K562 (cell line): ENCODE results near the gene NFYC. TPM values are rescaled to one million over a fixed set of nuclear protein-coding genes. Genes with fewer than 3 reads are reported as not detected.

Source experiments
- ASH1L ChIP-seq: fragments of 450-650 bp; IDR thresholded peaks from 2 replicates; pipeline ENCODE4 v1.6.1; 2018; ENCODE audit warnings: borderline replicate concordance, mild to moderate bottlenecking, low read depth; ENCODE audit not compliant: partially characterized antibody
- EP300 ChIP-seq: IDR thresholded peaks from 2 replicates; pipeline ENCODE4 v1.6.1; 2012; ENCODE audit warnings: low read length, improper control_type of control experiment
- ETV1 ChIP-seq: fragments of 450-650 bp; conservative IDR thresholded peaks from 2 replicates; pipeline ENCODE4 v1.6.1; 2016; ENCODE audit warnings: missing genetic modification characterization, control low read depth, low read depth, missing compliant biosample characterization
- GABPB2 ChIP-seq: fragments of 250-450 bp; sonication (Bioruptor Pico); conservative IDR thresholded peaks from 2 replicates; pipeline ENCODE4 v1.5.1; 2021; ENCODE audit warnings: mild to moderate bottlenecking
- LARP7 ChIP-seq: fragments of 450-650 bp; IDR thresholded peaks from 2 replicates; pipeline ENCODE4 v1.6.1; 2016
- MCM5 ChIP-seq: fragments of 450-650 bp; IDR thresholded peaks from 2 replicates; pipeline ENCODE4 v1.6.1; 2016; ENCODE audit warnings: low read depth
- MIER1 ChIP-seq: fragments of 450-650 bp; IDR thresholded peaks from 2 replicates; pipeline ENCODE4 v1.6.1; 2016; ENCODE audit warnings: antibody characterized with exemption, mild to moderate bottlenecking, low read depth
- MYC ChIP-seq, 2 experiments: fragments of 250-450 bp in 1 of 2; sonication (Bioruptor Pico) in 1 of 2; IDR thresholded peaks; 2 replicates each; pipeline versions ENCODE4 v1.5.1 to v1.6.1; 2012 to 2021; ENCODE audit warnings: low read depth in 2 of 2, borderline replicate concordance in 1 of 2, improper control_type of control experiment in 1 of 2, low read length in 1 of 2, mild to moderate bottlenecking in 1 of 2, moderate library complexity in 1 of 2
- NR2C2 ChIP-seq, 2 experiments: fragments of 200-800 bp in 1 of 2; sonication (Bioruptor generic) in 1 of 2; sonication (generic) in 1 of 2; formaldehyde crosslinking in 1 of 2; IDR thresholded peaks; 2 replicates each; pipeline versions ENCODE4 v1.6.1 to v1.8.0; 2016 to 2022; ENCODE audit warnings: mild to moderate bottlenecking in 1 of 2, missing compliant biosample characterization in 1 of 2, missing genetic modification characterization in 1 of 2, missing genetic modification reagents in 1 of 2
- SMAD1 ChIP-seq: fragments of 150-350 bp; IDR thresholded peaks from 2 replicates; pipeline ENCODE4 v1.6.1; 2014; ENCODE audit warnings: low read length, low read depth; ENCODE audit not compliant: partially characterized antibody
- SPI1 ChIP-seq: IDR thresholded peaks from 2 replicates; pipeline ENCODE4 v1.6.1; 2011; ENCODE audit warnings: low read depth, low read length, control low read depth, borderline replicate concordance
- TAF7 ChIP-seq: fragments of 450-650 bp; IDR thresholded peaks from 2 replicates; pipeline ENCODE4 v1.6.1; 2016; ENCODE audit warnings: missing genetic modification characterization, missing compliant biosample characterization
- ZBTB7A ChIP-seq: IDR thresholded peaks from 2 replicates; pipeline ENCODE4 v1.6.1; 2011; ENCODE audit warnings: low read depth, mild to moderate bottlenecking, low read length, moderate library complexity, borderline replicate concordance; ENCODE audit not compliant: control insufficient read depth
- ZNF121 ChIP-seq: sonication (generic); formaldehyde crosslinking; conservative IDR thresholded peaks from 2 replicates; pipeline ENCODE4 v1.8.0; 2022; ENCODE audit warnings: missing genetic modification reagents
- ZNF830 ChIP-seq: fragments of 250-450 bp; sonication (Bioruptor Pico); IDR thresholded peaks from 2 replicates; pipeline ENCODE4 v1.5.0; 2021; ENCODE audit warnings: mild to moderate bottlenecking
- polyA plus RNA-seq, 8 experiments: library from polyadenylated mRNA; depleted of rRNA in 4 of 8; stranded (reverse) in 5 of 8; unstranded in 3 of 8; fragments of >200 nt; fragmentation: Nextera tagmentation in 2 of 8; fragmentation: Illumina TruSeq in 1 of 8; extraction: Ambion mirVana in 2 of 8; extraction: Trizol in 1 of 8; gene quantifications; 2 replicates each; pipeline versions ENCODE4 v1.2.1 to v1.2.3, GENCODE V29; 2011 to 2014; ENCODE audit warnings: inconsistent platforms in 1 of 8, missing spikeins in 1 of 8
- total RNA-seq, 7 experiments: library from RNA; depleted of rRNA in 6 of 7; stranded (reverse); fragments of >200 nt in 6 of 7; fragmentation: Illumina TruSeq in 2 of 7; extraction: Trizol in 2 of 7; gene quantifications; 2 replicates each; pipeline versions ENCODE4 v1.2.1 to v1.2.3, GENCODE V29; 2011 to 2021; ENCODE audit warnings: low replicate concordance in 1 of 7
- TF ChIP-seq, protein P1 (sequence below), 2 experiments: fragments of 450-650 bp; IDR thresholded peaks; 2 replicates each; pipeline ENCODE4 v1.6.1; 2016
- TF ChIP-seq, protein P2 (sequence below): fragments of 450-650 bp; IDR thresholded peaks from 2 replicates; pipeline ENCODE4 v1.6.1; 2014; ENCODE audit warnings: low read depth, mild to moderate bottlenecking, moderate library complexity, borderline replicate concordance
- TF ChIP-seq, protein P3 (sequence below): fragments of 450-650 bp; IDR thresholded peaks from 2 replicates; pipeline ENCODE4 v1.6.1; 2017; ENCODE audit warnings: mild to moderate bottlenecking, moderate library complexity
- TF ChIP-seq, protein P4 (sequence below), 2 experiments: fragments of 150-350 bp in 1 of 2; IDR thresholded peaks; 2 replicates each; pipeline ENCODE4 v1.6.1; 2012 to 2016; ENCODE audit warnings: low read depth in 2 of 2, low read length in 2 of 2, mild to moderate bottlenecking in 1 of 2, moderate library complexity in 1 of 2

NFYC gene
- total and polyA plus RNA-seq, 9 of the 15 experiments (the other 6 are each of a cell fraction or from before 2014, with no cell fraction given): 4.8 to 59.8 (median 41.1) TPM

DNA sequence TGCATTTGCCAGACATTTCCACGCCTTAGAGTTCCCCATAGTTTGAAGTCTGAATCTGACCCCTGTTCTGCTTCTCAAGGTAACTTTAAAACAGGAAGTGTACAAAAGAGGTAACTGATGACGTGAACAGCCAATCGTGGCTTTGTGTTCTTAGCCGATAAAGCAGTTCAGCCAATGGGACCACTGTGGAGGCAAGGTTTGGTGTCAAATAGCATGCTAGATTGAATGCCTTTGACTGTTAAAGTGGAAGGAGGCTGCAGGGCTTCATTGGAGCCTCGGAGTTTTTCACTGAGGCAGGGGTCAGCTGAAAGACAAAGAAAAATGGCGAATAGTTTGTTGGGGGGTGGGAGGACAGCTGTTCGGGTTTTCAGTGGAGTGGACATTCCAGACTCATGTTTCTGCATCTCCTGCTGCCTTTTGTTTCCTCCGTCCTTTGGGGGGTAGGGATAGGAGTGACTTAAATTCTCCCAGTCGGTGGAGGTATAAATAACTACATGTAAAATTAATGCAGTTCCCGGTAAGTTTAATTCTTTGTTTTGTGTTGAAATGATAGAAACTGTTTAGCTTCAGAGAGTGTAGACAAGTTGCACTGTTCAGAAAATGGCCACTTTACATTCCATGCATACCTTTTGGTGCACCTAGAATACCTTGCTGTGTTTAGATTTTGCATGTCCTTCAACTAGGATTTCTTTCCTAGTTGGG is 17.7 kb downstream of the NFYC start (continued):
- 0 out of 2 replicates have a peak, but pooled peaks have one; percentile 30 for TF ChIP-seq MIER1
- TF ChIP-seq MYC (IDR thresholded peaks at IDR 0.05; ENCODE audit: low read depth, low read length): 0 out of 2 replicates have a peak, but pooled peaks have one; percentile 10
- TF ChIP-seq MYC (CRISPR knock-in tag; IDR thresholded peaks at IDR 0.05; ENCODE audit: borderline replicate concordance, low read depth): no peak
- TF ChIP-seq, protein P1, sequence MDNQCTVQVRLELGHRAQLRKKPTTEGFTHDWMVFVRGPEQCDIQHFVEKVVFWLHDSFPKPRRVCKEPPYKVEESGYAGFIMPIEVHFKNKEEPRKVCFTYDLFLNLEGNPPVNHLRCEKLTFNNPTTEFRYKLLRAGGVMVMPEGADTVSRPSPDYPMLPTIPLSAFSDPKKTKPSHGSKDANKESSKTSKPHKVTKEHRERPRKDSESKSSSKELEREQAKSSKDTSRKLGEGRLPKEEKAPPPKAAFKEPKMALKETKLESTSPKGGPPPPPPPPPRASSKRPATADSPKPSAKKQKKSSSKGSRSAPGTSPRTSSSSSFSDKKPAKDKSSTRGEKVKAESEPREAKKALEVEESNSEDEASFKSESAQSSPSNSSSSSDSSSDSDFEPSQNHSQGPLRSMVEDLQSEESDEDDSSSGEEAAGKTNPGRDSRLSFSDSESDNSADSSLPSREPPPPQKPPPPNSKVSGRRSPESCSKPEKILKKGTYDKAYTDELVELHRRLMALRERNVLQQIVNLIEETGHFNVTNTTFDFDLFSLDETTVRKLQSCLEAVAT (IDR thresholded peaks at IDR 0.05): peak; percentile 79 to 92
- TF ChIP-seq, protein P2, sequence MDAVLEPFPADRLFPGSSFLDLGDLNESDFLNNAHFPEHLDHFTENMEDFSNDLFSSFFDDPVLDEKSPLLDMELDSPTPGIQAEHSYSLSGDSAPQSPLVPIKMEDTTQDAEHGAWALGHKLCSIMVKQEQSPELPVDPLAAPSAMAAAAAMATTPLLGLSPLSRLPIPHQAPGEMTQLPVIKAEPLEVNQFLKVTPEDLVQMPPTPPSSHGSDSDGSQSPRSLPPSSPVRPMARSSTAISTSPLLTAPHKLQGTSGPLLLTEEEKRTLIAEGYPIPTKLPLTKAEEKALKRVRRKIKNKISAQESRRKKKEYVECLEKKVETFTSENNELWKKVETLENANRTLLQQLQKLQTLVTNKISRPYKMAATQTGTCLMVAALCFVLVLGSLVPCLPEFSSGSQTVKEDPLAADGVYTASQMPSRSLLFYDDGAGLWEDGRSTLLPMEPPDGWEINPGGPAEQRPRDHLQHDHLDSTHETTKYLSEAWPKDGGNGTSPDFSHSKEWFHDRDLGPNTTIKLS: 0 out of 2 replicates have a peak, but pooled peaks have one; percentile 49
- TF ChIP-seq, protein P3, sequence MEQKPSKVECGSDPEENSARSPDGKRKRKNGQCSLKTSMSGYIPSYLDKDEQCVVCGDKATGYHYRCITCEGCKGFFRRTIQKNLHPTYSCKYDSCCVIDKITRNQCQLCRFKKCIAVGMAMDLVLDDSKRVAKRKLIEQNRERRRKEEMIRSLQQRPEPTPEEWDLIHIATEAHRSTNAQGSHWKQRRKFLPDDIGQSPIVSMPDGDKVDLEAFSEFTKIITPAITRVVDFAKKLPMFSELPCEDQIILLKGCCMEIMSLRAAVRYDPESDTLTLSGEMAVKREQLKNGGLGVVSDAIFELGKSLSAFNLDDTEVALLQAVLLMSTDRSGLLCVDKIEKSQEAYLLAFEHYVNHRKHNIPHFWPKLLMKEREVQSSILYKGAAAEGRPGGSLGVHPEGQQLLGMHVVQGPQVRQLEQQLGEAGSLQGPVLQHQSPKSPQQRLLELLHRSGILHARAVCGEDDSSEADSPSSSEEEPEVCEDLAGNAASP: no peak
- TF ChIP-seq MCM5: no peak
- peak; percentile 86 for TF ChIP-seq SMAD1
- TF ChIP-seq ZBTB7A: no peak
- TF ChIP-seq GABPB2: 0 out of 2 replicates have a peak, but pooled peaks have one; percentile 13
- peak; percentile 80 for TF ChIP-seq ETV1 (tag)
- TF ChIP-seq ASH1L: peak; percentile 97
- TF ChIP-seq EP300: 0 out of 2 replicates have a peak, but pooled peaks have one; percentile 23
- no peak for TF ChIP-seq NR2C2 (CRISPR knock-in tag; IDR thresholded peaks at IDR 0.05)
- peak; percentile 90 for TF ChIP-seq NR2C2 (tag; IDR thresholded peaks at IDR 0.05)
- TF ChIP-seq LARP7: 0 out of 2 replicates have a peak, but pooled peaks have one; percentile 79
- TF ChIP-seq, protein P4, sequence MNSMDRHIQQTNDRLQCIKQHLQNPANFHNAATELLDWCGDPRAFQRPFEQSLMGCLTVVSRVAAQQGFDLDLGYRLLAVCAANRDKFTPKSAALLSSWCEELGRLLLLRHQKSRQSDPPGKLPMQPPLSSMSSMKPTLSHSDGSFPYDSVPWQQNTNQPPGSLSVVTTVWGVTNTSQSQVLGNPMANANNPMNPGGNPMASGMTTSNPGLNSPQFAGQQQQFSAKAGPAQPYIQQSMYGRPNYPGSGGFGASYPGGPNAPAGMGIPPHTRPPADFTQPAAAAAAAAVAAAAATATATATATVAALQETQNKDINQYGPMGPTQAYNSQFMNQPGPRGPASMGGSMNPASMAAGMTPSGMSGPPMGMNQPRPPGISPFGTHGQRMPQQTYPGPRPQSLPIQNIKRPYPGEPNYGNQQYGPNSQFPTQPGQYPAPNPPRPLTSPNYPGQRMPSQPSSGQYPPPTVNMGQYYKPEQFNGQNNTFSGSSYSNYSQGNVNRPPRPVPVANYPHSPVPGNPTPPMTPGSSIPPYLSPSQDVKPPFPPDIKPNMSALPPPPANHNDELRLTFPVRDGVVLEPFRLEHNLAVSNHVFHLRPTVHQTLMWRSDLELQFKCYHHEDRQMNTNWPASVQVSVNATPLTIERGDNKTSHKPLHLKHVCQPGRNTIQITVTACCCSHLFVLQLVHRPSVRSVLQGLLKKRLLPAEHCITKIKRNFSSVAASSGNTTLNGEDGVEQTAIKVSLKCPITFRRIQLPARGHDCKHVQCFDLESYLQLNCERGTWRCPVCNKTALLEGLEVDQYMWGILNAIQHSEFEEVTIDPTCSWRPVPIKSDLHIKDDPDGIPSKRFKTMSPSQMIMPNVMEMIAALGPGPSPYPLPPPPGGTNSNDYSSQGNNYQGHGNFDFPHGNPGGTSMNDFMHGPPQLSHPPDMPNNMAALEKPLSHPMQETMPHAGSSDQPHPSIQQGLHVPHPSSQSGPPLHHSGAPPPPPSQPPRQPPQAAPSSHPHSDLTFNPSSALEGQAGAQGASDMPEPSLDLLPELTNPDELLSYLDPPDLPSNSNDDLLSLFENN (IDR thresholded peaks at IDR 0.05; ENCODE audit: low read depth in 2 of 2, low read length in 2 of 2): no peak
- peak; percentile 68 for TF ChIP-seq TAF7 (tag)
- no peak for TF ChIP-seq ZNF121
- peak; percentile 100 for TF ChIP-seq SPI1
- TF ChIP-seq ZNF830 (CRISPR knock-in tag): no peak
